Upper lobe of right lung (tissue), 1 donor: ENCODE data around the gene BCL2L14. TPM values are rescaled to one million over a fixed set of nuclear protein-coding genes. Genes with fewer than 3 reads are reported as not detected.

Experiments
- ATAC-seq: fragments of 200-7000 bp; cut with Tn5 transposase; one replicate; pipeline ENCODE4 v1.9.1; 2020; ENCODE audit warnings: mild to moderate bottlenecking, moderate library complexity
- DNase-seq: peaks from one replicate; pipeline ENCODE4 v3.0.0-alpha.2; 2020
- H3K27ac ChIP-seq: fragments of 200-600 bp; one replicate; pipeline ENCODE4 v1.8.0; 2022
- H3K27me3 ChIP-seq: fragments of 200-600 bp; one replicate; pipeline ENCODE4 v1.8.0; 2022; ENCODE audit warnings: mild to moderate bottlenecking
- H3K36me3 ChIP-seq: fragments of 200-600 bp; one replicate; pipeline ENCODE4 v1.8.0; 2022
- H3K4me1 ChIP-seq: fragments of 200-600 bp; one replicate; pipeline ENCODE4 v1.8.0; 2022
- H3K4me3 ChIP-seq: fragments of 200-600 bp; one replicate; pipeline ENCODE4 v1.8.0; 2022; ENCODE audit warnings: mild to moderate bottlenecking
- H3K9me3 ChIP-seq: fragments of 200-600 bp; one replicate; pipeline ENCODE4 v1.8.0; 2022
- CTCF ChIP-seq: fragments of 200-600 bp; IDR thresholded peaks from one replicate; pipeline ENCODE4 v1.8.0; 2022; ENCODE audit warnings: antibody characterized with exemption
- intact Hi-C: fragments of 100-400 bp; cut with DNase I; formaldehyde crosslinking; loops from one replicate; pipeline ENCODE4 v1.11.0; 2022
- microRNA-seq: library from miRNA; unstranded; fragments of <30 nt; microRNA quantifications from one replicate; pipeline ENCODE4 v1.2.0, GENCODE V29; 2020; ENCODE audit warnings: borderline microRNAs expressed
- total RNA-seq: library from RNA; stranded (reverse); fragmentation: NEBNext Ultra II Directional; extraction: Animal tissue kit (Norgen Biotek cat#: 25700); gene quantifications from one replicate; pipeline ENCODE4 v1.2.1, GENCODE V29; 2021
- donor health status: DM: no; HTN: yes; CAD: no; lungs with severe emphysema.

BCL2L14 gene
- total RNA-seq, 1 donor from 2014 or later = 1.4 TPM

- no peak for TF ChIP-seq CTCF
- ATAC-seq (no peak), DNase-seq (no peak)
- H3K4me3 ChIP-seq = no peak overlapping the region
- intact Hi-C loops = no loop called here
- peaks cover 46% of the 10 kb centered on the region for H3K36me3 ChIP-seq
- H3K4me1 ChIP-seq = no peaks in the 10 kb centered on the region
- H3K27me3 ChIP-seq = no peaks in the 10 kb centered on the region
- no peaks in the 10 kb centered on the region for H3K9me3 ChIP-seq
- H3K27ac ChIP-seq = no peak overlapping the region
Measured at GRCh38 chr12:12147111-12147510, 76.4 kb downstream of the BCL2L14 start.

Small RNAs within 50 kb of the gene (microRNA-seq; reads per million reads assigned to microRNA genes)
- gene MIR1244-4 = not detected

Other genes starting within 250 kb of the BCL2L14 start
- gene LRP6, start 196.1 kb downstream of the BCL2L14 start, total RNA-seq = 55.8 TPM